HG03469 (cell line): ENCODE measurements around the gene NBEA.
"Not testable (repeated sequence)": the region's sequence is repeated elsewhere in the genome, so short reads cannot be mapped to it uniquely, and the experiment has no call there.

ENCODE experiments used
- ATAC-seq: cut with Tn5 transposase; IDR thresholded peaks from one replicate; pipeline ENCODE4 v1.9.1; 2021; ENCODE audit warnings: mild to moderate bottlenecking, moderate library complexity, moderate number of reproducible peaks; ENCODE audit not compliant: unreplicated experiment

The NBEA gene

DNA sequence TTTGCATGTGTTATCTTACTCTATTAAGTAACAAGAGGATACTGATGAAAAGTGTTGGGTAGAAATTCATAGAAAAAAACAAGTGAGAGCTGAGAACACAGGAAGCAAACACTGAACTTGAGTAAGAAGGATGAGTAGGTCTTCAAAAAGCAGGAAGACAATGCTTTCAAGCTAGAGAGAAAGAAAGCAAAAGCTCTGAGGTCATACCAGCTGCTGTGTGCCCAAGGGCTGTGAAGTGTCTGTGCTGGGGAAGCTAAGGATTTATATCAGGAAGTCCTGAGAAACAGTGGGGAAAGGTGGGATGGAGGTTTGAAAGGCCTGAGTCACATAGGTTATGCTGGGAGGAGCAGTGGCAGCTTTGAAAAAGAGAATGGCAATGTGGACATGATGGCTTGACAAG is 679.9 kb downstream of the NBEA start:
- ATAC-seq = no peak

DNA sequence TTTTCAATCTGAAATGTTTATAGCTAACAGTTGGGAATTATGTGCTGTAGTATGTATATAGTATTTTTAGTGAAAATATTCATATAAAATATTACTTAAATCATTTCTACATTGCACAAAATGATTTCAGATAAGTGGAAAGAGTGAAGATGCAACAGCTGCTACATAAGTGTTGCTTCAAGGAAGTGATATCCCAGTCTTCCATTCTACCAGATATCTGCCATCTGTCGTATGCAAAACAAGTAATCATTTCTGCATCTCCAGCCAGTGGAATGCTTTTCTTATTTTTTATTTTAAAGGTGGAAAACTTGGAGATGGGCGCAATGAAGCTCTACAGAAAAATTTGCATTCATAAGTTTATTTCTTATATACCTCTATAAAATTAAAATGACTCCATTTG is 687.0 kb downstream of the NBEA start:
- no peak for ATAC-seq

DNA sequence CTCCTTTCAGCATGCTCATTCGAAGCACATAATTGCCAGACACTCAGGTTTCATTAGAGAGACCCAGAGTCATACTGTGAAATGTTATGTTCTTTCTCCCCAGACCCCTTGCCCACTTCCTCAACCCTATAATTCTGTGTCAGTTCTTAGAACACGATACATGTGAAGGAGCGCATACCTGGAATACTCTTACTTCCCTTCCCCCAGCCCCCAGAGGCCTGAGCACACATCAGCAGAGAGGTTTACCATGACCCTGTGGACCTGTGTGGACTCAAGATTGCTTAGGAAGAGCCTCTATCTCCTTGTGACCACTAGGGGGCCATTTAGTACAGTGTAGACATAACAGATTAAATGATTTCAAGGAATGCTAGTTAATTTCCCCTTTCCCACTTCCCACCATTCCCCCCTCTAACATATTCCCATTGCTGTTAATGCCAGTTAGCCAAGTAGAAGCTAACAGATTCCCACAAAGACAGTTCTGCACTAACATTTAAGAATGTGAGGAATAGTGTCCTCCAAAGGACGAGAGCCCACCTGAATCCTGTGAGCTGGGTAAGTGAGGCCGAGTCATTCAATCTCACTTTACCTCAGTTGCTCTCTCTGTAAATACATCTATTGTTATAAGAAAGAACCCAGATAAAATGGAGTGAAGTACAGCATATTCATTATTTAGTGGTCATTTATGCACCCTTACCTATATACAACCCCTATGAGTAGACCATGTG is 688.6 kb downstream of the NBEA start:
- ATAC-seq = peak; percentile 64

- ATAC-seq = no peak
Observed at GRCh38 chr13:35631666-35632065, 689.6 kb downstream of the NBEA start.

- no peak for ATAC-seq
Observed at GRCh38 chr13:35643625-35644024, 701.6 kb downstream of the NBEA start.

GRCh38 chr13:35646056-35646774 is 704.1 kb downstream of the NBEA start:
- ATAC-seq = no peak

DNA sequence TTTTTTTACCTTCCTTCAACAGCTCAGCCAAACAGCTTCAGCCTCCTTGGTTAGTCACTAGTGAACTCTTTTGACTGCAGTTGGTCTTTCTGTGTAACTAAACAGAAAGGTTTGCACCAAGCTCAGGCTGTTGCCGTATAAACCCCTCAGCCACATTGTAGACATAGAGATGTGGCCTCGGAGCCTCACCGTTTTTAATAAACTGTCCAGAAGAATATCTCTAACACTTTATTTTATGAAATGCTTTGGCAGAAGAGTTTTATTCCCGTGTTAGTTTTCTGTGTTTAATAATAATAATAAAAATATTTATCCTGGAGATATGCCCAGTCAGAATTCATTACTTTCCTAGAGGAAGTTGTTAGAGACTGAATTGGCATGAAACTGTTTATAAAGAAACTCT is 706.1 kb downstream of the NBEA start:
- no peak for ATAC-seq

- ATAC-seq = no peak
Observed at GRCh38 chr13:35649162-35649561, 707.1 kb downstream of the NBEA start.

DNA sequence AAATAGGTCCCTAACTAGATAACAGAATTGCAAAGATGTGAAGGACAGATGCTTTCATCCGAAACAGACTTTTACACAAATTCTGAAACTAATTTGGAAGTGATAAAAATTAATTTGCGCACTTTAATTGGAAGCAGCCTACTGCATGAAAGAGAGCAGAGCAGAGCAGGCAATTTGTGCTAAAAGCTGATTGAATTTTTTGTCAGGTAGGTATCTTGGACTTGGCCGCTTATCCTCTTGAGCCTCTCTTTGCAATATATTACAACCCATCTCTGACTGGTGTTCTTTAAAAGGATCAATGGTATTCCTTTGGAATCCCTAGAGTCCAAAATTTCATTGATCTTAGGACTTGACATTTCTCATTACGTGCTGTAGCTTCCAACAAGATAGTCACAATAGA is 717.7 kb downstream of the NBEA start:
- ATAC-seq = no peak

DNA sequence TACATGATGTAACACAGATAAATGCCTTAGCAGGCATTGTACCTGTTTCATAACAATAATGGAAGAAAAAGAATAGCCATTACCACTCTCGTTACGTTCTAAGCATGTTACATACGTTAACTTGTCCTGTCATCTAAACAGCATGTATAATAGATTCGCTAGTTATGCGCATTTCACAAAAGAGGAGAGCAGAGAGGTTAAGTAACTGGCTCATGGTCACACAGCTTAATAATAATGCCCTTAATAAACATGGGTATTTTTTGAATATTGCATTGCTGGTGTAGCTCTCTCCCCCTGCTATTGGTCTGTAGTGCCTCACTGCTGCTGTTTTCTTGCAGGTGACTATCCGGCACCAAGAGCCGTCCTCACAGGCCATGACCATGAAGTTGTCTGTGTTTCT is 722.7 kb downstream of the NBEA start:
- ATAC-seq = no peak

DNA sequence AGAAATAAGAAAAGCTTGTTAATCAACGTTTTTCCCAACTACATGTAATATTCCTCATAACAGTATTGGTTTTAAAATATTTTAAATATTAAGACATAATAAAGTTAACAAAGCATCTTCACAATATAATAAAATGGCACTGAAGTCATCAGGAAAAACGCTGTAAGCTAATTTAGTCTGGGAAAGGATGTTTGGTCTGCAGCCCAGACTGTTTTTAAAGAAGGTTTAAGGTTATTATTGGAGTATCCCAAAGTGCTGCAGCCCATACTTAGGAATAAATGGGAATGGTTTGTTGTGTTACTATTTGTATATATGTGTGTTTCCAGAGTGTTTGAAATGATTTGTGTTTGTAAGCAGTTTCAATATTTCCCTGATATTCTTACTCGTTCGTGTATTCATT is 727.3 kb downstream of the NBEA start:
- ATAC-seq = no peak

GRCh38 chr13:35672611-35673010 is 730.5 kb downstream of the NBEA start:
- ATAC-seq = no peak

DNA sequence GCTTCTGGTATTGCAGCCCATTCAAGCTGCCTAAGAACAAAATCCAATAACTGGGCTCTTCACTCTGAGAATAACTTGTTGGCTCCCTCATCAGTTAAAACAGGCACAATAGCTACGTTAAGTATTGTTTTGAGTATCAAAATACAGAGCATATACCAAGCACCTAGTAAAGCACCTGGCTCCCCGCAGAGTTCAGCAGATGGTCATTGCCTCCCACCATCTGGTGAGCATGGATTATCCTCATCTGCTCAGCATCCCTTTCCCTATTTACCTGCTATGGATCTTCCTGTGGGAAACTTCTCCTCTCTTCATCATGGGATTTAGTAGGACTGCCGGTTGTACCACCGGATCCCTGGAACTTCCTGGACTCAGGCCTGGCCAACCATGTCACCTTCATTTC is 733.6 kb downstream of the NBEA start:
- ATAC-seq = no peak

DNA sequence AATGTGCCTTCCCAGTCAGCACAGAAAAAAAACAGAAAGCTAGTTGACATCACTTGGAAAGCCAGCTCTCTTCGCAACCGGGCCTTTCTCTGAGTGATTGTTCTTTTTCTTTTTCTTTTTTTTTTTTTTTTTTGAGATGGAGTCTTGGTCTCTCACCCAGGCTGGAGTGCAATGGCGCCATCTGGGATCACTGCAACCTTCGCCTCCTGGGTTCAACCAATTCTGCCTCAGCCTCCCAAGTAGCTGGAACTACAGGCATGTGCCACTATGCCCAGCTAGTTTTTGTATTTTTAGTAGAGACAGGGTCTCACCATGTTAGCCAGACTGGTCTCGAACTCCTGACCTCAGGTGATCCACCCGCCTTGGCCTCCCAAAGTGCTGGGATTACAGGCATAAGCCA is 735.8 kb downstream of the NBEA start:
- ATAC-seq = not testable (repeated sequence)

DNA sequence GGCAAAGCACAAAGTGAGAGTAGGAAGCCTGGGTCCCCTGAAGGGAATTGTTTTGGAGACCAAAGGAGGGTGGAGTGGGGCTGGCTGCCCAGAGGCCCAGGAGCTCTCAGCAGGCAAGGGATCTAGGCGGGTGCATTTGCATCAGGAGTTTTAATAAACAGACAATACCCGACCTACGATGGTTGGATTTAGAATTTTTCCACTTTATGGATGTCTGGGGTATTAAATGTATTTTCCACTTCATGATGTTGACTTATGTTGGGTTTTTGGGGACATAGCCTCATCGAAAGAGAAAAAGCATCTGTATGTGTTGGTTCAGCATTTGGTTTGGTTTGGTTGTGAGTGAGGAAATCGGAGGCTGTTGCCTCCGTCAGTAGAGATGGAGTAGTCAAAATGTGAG is 739.6 kb downstream of the NBEA start:
- no peak for ATAC-seq

- no peak for ATAC-seq
Observed at GRCh38 chr13:35684432-35684831, 742.4 kb downstream of the NBEA start.

- ATAC-seq = no peak
Observed at GRCh38 chr13:35687336-35687735, 745.3 kb downstream of the NBEA start.

GRCh38 chr13:35690581-35691207 is 748.6 kb downstream of the NBEA start:
- ATAC-seq = no peak

- no peak for ATAC-seq
Observed at GRCh38 chr13:35693134-35693784, 751.2 kb downstream of the NBEA start.

DNA sequence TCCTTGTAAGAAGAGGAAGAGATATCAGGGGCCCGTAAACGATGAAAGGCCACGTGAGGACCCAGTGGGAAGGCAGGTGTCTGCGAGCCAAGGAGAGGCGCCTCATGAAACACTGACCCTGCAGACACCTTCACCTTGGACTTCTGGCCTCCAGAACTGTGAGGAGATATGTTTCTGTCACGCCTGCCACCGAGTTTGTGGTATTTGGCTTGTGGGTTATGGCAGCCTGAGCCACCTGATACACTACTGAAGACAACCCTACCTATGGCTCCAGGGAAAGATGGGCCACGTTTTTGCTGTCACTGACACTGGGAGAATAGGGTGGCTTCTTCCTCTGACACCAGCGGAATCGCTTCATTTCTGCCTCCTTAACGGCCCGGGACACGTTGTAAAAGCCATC is 752.0 kb downstream of the NBEA start:
- no peak for ATAC-seq

GRCh38 chr13:35694549-35695447 is 752.7 kb downstream of the NBEA start:
- ATAC-seq = no peak
